Activated T-helper 9 cell treated with anti-CD3 and anti-CD28 coated beads, Interleukin-2, amount 50 U/mL, for 16 hours (primary cell): Measurements from ENCODE around the gene DYNLT1.
"Not testable (repeated sequence)": the region's sequence is repeated elsewhere in the genome, so short reads cannot be mapped to it uniquely, and the experiment has no call there.

Experiments
- DNase-seq: peaks from one replicate; pipeline ENCODE4 v3.0.0-alpha.2; 2020; ENCODE audit warnings: low read depth

The DYNLT1 gene

DNA sequence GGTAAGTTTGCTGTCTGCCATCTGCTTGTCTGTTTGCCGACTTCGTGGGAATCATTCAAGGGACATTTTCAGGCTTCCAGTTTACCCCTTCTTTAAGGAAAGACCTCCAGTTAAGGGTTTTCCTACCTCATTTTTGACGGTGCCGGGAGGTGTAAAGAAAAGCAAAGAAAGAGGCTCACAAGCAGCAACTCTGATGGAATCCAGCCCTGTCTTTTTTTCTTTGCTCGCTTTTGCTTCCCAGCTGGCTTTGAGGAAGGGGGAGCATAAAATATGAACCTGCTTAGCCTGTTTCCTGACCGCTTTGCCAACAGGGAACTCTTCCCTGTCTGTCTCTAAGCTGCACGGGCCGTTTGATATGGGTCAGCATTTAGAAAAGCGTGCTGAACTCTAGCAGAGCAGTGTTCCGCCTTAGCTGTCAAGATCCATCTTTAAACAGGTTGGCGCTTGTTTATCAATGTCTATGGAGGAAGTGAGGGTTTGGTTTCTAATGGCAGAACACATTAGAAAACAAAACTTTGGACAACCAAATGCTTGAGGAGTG, 19.2 kb upstream of the DYNLT1 start:
- no peak for DNase-seq

GRCh38 chr6:158662954-158663624, 18.5 kb upstream of the DYNLT1 start:
- DNase-seq: no peak

DNA sequence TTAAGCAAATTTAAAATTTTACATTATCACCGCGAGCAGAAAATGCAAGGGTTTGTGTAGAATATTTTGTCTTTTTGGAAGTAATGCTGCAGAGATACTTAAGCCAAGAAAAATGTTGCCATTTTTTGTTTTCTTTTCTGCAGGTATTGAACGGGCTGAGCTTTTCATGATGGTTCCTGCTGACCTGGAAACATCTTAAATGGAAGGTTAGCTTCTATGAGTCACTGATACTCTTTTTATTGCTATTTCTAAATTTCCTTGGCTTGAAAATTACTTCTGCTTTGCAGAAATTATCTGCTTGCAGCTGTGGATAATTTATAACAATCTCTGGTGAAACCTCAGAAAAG, 18.0 kb upstream of the DYNLT1 start:
- no peak for DNase-seq

DNA sequence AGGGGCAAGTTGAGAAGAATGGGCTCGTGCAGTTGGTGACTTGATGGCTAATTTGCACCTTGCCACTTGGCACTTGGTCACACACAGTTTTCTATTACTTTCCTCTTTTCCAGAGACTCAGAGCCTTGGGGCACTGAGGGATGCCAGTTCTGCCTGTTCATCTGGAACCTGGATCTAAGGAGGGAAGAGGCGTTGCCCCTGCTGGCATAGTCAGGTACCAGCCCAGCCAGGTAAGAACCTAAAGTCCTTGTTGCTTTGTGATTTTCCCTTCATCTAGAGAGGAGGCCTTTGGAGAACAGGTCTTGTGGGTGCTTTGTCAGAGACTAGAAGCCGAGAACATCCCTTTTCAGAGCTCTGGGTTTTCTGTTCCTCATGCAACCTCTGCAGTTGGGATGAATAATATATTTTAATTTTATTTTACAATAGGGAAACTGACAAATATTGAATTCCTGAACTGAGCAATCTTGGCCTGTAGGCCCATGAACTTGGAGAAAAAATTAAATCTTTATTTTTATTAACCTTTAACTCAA, 16.7 kb upstream of the DYNLT1 start:
- DNase-seq: no peak

- DNase-seq: no peak
These were observed 15.8 kb upstream of the DYNLT1 start for GRCh38 chr6:158660333-158660754.

- not testable (repeated sequence) for DNase-seq
These were observed 12.4 kb upstream of the DYNLT1 start for GRCh38 chr6:158656986-158657385.

GRCh38 chr6:158655569-158656450, 11.3 kb upstream of the DYNLT1 start:
- no peak for DNase-seq

DNA sequence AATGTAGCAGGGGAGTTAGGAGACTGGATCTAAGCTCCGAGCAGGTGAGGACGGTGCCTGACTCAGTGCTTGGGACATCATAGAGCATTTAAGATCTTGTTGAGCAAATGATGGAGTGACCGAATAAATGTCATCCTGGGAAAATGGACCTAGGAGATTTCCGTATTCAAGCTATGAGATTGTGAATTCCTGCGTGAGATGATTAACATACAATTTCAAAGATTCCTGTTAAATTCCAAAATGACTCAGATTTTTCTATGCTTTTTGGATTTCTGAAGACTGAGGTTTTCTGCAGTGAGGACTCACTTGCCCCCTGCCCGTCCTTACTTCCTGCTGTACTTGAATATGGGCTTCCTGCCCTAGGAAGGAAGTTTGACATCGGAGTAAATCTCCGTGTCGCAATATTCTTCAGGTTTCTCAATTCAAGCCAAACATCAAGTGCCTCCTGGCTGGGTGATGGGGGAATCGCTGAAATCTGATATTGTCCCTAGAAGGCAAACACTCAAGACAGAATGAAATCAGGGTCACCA, 10.5 kb upstream of the DYNLT1 start:
- no peak for DNase-seq

DNA sequence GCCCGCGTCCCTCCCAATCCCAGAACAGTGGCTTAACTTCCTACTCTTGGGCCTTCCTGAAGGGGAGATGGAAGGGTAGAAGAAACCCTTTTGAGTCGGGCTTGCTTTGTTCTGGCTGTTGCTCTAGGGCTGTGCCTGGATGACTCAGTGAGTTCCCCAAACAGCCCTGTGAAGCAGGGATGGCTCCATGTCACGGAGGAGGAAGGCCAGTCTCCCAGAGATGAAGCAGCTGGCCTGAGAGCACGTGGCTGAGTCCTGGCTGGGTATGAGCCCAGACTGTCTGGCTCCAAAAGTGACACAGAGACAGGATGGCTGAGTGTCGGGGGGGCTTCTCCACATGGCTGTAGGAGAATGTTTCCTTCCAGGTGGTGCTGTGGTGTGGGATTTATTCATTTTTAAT, 10.0 kb upstream of the DYNLT1 start:
- DNase-seq: no peak

GRCh38 chr6:158653577-158654354, 9.2 kb upstream of the DYNLT1 start:
- peak; percentile 79 for DNase-seq

DNA sequence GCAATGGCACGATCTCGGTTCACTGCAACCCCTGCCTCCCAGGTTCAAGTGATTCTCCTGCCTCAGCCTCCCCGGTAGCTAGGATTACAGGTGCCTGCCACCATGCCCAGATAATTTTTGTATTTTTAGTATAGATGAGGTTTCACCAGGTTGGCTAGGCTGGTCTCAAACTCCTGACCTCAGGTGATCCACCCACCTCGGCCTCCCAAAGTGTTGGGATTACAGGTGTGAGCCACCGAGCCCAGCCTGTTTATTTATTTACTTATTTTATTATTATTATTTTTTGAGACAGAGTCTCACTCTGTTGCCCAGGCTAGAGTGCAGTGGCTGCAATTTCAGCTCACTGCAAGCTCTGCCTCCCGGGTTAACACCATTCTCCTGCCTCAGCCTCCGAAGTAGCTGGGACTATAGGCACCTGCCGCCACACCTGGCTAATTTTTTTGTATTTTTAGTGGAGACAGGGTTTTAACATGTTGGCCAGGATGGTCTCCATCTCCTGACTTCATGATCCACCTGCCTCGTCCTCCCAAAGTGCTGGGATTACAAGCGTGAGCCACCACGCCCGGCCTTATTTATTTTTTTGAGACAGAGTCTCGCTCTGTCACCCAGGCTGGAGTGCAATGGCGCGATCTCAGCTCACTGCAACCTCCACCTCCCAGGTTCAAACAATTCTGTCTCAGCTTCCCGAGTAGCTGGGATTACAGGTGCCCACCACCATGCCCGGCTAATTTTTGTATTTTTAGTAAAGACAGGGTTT, 7.6 kb upstream of the DYNLT1 start:
- DNase-seq: not testable (repeated sequence)

DNA sequence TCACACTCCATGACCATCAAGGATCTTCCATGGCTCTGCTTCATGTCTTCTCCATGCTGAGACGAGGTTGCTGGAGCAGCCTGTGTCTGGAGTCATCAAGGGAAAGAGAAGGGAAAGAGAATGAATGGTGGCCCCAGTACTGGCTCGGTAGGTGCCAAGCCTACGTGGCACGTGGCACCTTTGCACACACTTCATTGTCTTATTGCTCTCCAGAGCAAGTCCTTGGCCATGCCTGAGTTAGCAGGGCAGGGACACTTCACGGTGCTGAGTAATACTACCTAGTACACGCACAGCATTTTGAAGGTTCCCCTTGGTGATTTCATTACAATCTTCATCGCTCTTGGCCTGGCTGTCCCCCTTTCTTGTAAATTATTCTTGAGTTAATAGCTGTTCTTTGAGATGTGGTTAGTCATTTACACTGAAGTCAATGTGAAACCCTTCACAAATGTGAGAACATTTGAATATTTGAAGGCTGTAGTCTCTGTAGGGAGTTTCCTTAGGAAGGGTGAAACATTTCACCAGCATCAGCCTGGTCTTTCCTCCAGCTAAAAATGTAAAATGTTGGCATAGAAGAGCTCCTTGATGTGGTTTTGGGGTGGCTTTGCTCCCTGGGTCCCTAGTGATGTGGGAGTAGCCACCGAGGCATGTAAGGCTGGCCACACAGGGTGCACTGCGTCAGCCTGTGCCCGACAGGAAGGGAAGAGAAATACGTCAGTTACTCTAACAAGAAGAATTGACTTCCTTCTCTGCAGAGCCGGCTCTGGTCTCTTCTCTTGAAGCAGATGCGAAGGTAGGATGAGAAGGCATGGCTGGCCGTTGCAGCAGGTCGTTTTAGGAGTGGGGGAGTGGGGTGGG, 5.0 kb upstream of the DYNLT1 start, which contains the start of gene SYTL3:
TSS of gene SYTL3 (plus strand) at position 766 of the 855 bp plus-strand sequence. CDS start 13,215 bp downstream, outside the sequence.
- peak; percentile 60 for DNase-seq

- no peak for DNase-seq
These were observed 4.2 kb upstream of the DYNLT1 start for GRCh38 chr6:158648682-158649131.

GRCh38 chr6:158647501-158647900, 3.0 kb upstream of the DYNLT1 start:
- DNase-seq: no peak

GRCh38 chr6:158646023-158646910, 1.7 kb upstream of the DYNLT1 start:
- DNase-seq: no peak

DNA sequence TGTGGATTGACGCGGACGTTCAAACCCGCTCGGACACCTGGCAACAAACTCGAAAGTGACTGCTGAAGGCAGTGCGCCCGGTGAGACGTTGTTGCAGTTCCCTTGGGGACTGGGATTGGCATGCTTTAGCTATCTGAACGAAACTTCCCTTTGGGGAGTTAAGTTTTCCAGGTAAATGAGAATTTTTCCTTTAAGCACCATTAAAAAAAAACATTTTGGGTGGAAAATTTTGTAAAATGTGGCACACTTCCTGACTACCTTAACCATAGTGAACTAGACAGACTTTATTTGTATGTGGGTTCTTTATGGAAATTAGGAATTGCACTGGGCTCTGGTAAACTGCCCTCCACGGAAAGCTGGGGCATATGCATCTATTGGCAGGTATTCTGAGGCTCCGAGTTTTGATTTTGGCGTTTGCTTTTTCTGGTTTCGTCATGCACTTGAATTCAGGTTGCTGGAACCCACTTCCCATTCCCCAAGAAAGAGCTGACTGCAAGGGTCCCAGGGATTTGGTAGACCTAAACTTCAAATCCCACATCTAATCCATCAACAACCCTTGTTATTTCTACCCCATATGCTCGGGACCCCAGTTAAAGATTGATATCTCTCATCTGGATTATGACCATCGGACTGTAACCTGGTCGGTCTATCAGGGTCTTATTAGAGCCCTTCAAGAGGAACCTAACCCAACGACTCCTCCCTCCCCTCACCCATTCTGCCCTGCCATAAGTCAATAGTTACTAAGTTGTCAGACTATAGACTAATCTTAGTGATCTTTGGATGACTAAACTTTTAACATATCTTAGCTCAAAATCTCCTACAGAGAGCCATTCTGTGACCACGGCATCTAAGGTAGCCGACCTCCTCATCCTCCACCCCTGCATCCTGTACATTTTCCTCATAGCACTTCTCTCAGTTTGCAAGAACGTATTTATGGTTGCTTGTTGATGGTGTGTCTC, 800 bp upstream of the DYNLT1 start:
- no peak for DNase-seq

- no peak for DNase-seq
These were observed 710 bp downstream of the DYNLT1 start for GRCh38 chr6:158643836-158644230.
